AG04450 (cell line): ENCODE measurements around the gene ZBTB5. TPM values are rescaled to one million over a fixed set of nuclear protein-coding genes. Genes with fewer than 3 reads are reported as not detected.
"Not testable (repeated sequence)": the region's sequence is repeated elsewhere in the genome, so short reads cannot be mapped to it uniquely, and the experiment has no call there.

Source experiments
- CTCF ChIA-PET: fragments of 300-600, 350-600 bp; formaldehyde crosslinking; extraction: SDS; loops from one replicate; lab custom pipeline; 2022; ENCODE audit warnings: antibody characterized with exemption, inconsistent platforms; lab: Charles Lee
- POLR2A ChIA-PET: fragments of 350-600 bp; formaldehyde crosslinking; extraction: SDS; loops from one replicate; lab custom pipeline; 2021; ENCODE audit warnings: antibody characterized with exemption, inconsistent platforms; lab: Yijun Ruan, JAX
- DNase-seq: peaks from one replicate; pipeline ENCODE4 v3.0.0-alpha.2; 2011; ENCODE audit warnings: low read depth, low spot score
- H3K27ac ChIP-seq: one replicate; pipeline ENCODE4 v1.5.1; 2012; ENCODE audit warnings: low read depth, low read length, control low read depth
- H3K27me3 ChIP-seq: one replicate; pipeline ENCODE4 v1.6.0; 2012; ENCODE audit warnings: low read length; ENCODE audit not compliant: control insufficient read depth, insufficient read depth
- H3K4me3 ChIP-seq: 2 replicates; pipeline ENCODE4 v1.5.1; 2011; ENCODE audit warnings: mild to moderate bottlenecking, low read depth, low read length, control low read depth
- H3K9me3 ChIP-seq: 2 replicates; pipeline ENCODE4 v1.5.1; 2012; ENCODE audit warnings: low read length; ENCODE audit not compliant: control insufficient read depth, insufficient read depth
- CTCF ChIP-seq: IDR thresholded peaks from 2 replicates; pipeline ENCODE4 v1.5.1; 2011; ENCODE audit warnings: low read depth, low read length, control low read depth, inconsistent platforms
- polyA plus RNA-seq: library from polyadenylated mRNA; depleted of rRNA; stranded (reverse); fragments of >200 nt; gene quantifications from 2 replicates; pipeline ENCODE4 v1.2.3, GENCODE V29; 2011

Gene ZBTB5
- polyA plus RNA-seq, 1 experiment = 10.9 TPM

- no peaks in the 10 kb centered on the region for H3K9me3 ChIP-seq
- no peak overlapping the region for H3K4me3 ChIP-seq
- CTCF ChIA-PET = interaction anchor here (1.2 kb wide), 1 partner anchor 13 kb away, joined by 3 read pairs; no protein-coding TSS in a partner anchor
- no peak for DNase-seq
- peak; percentile 13; the same call in 1 of the 2 replicates for TF ChIP-seq CTCF
- no peaks in the 10 kb centered on the region for H3K27me3 ChIP-seq
- POLR2A ChIA-PET = interaction anchor here (0.9 kb wide), 1 partner anchor 26 kb away, joined by 4 read pairs; the partner anchor contains the start of gene POLR1E
- no peak overlapping the region for H3K27ac ChIP-seq
Measured at GRCh38 chr9:37511016-37512010, 46.1 kb upstream of the ZBTB5 start.

- CTCF ChIA-PET, H3K4me3 ChIP-seq, H3K27ac ChIP-seq, H3K9me3 ChIP-seq, POLR2A ChIA-PET, DNase-seq, H3K27me3 ChIP-seq: not testable (repeated sequence)
Measured at GRCh38 chr9:37510053-37510452, 44.8 kb upstream of the ZBTB5 start.

- no peak for DNase-seq
- Histone ChIP-seq H3K4me3 (no peak overlapping the region), H3K9me3 (no peaks in the 10 kb centered on the region), H3K27me3 (no peaks in the 10 kb centered on the region), H3K27ac (no peak overlapping the region)
- CTCF ChIA-PET = no interaction called here
- TF ChIP-seq CTCF = no peak
- POLR2A ChIA-PET = no interaction called here
Measured at GRCh38 chr9:37509536-37509935, 44.3 kb upstream of the ZBTB5 start.

- Histone ChIP-seq H3K27ac (no peak overlapping the region), H3K27me3 (no peaks in the 10 kb centered on the region), H3K4me3 (no peak overlapping the region), H3K9me3 (no peaks in the 10 kb centered on the region)
- ChIA-PET POLR2A (no interaction called here), CTCF (interaction anchor here (0.6 kb wide), 1 partner anchor 210 kb away, joined by 3 read pairs; no protein-coding TSS in a partner anchor)
- DNase-seq = no peak
- no peak for TF ChIP-seq CTCF
Measured at GRCh38 chr9:37508834-37509206, 43.6 kb upstream of the ZBTB5 start.

GRCh38 chr9:37508135-37508833 is 43.0 kb upstream of the ZBTB5 start:
- CTCF ChIA-PET = interaction anchor here (0.6 kb wide), 1 partner anchor 209 kb away, joined by 3 read pairs; no protein-coding TSS in a partner anchor

More at GRCh38 chr9:37508135-37508833, 43.0 kb upstream of the ZBTB5 start:
- POLR2A ChIA-PET = no interaction called here
- H3K4me3 ChIP-seq = no peak overlapping the region
- no peak overlapping the region for H3K27ac ChIP-seq
- no peak for TF ChIP-seq CTCF
- H3K27me3 ChIP-seq = no peaks in the 10 kb centered on the region
- DNase-seq = no peak
- no peaks in the 10 kb centered on the region for H3K9me3 ChIP-seq
